HG02884 (cell line): ENCODE results near the gene LRRC8E.
"Not testable (repeated sequence)": the region's sequence is repeated elsewhere in the genome, so short reads cannot be mapped to it uniquely, and the experiment has no call there.

ENCODE experiments used
- ATAC-seq: cut with Tn5 transposase; IDR thresholded peaks from one replicate; pipeline ENCODE4 v1.9.1; 2021; ENCODE audit warnings: mild to moderate bottlenecking, moderate library complexity; ENCODE audit not compliant: unreplicated experiment

The LRRC8E gene

DNA sequence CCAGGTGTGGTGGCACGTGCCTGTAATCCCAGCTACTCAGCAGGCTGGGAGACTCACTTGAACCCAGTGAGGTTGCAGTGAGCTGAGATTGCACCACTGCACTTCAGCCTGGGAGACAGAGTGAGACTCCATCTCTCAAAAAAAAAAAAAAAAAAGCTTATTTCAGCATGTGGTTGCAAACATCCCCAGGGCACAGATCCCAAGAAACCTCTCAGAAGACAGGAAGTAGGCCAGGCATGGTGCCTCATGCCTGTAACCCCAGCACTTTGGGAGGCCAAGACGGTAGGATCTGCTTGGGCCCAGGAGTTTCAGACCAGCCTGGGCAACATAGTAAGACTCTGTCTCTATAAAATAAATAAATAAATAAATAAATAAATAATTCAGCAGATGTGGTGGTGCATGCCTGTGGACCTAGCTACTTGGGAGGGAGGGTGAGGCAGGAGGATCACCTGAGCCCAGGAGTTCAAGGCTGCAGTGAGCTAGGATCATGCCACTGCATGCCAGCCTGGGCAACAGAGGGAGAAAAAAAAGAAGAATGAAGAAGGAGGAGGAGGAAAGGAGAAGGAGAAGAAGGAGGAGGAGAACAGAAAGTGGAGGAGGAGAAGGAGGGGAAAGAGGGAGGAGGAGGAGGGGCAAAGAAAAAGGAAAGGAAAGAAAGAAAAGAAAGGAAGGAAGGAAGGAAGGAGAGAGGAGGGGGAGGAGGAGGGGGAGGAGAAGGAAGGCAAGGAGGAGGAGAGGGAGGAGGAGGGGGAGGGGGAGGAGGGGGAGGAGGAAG, 4.3 kb upstream of the LRRC8E start:
- no peak for ATAC-seq

GRCh38 chr19:7885818-7886217, 2.5 kb upstream of the LRRC8E start:
- ATAC-seq = no peak

DNA sequence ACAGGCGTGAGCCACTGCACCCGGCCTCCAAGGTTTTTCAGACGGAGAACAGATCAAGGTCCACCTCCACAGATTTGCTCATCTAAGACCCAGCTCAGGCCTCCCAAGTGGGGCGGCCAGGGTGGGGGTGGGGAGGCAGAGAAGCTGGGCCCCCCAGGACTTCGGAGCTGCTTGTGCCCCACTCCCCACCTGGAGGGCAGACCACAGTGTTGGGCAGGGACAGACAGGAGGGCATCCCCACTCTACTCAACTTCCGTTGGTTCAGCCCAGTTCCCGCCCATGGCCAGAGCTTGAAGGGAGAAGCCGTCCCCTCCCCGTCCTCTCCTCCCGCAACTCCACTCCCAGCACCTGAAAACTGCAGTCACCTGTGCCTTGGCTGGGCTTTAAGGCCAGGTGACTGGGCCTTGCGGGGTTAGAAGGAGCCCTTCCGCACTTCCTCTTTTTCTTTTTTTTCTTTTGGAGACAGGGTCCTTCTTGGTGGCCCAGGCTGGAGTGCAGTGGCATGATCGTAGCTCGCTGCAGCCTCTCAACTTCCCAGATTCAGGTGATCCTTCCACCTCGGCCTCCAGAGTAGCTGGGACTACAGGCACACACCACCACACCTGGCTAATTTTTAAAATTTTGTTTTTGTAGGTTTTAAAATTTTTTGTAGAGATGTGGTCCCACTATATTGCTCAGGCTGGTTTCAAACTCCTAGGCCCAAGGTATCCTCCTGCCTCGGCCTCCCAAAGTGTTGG, 734 bp upstream of the LRRC8E start:
- no peak for ATAC-seq

GRCh38 chr19:7888826-7889217, 512 bp downstream of the LRRC8E start:
- ATAC-seq = no peak

DNA sequence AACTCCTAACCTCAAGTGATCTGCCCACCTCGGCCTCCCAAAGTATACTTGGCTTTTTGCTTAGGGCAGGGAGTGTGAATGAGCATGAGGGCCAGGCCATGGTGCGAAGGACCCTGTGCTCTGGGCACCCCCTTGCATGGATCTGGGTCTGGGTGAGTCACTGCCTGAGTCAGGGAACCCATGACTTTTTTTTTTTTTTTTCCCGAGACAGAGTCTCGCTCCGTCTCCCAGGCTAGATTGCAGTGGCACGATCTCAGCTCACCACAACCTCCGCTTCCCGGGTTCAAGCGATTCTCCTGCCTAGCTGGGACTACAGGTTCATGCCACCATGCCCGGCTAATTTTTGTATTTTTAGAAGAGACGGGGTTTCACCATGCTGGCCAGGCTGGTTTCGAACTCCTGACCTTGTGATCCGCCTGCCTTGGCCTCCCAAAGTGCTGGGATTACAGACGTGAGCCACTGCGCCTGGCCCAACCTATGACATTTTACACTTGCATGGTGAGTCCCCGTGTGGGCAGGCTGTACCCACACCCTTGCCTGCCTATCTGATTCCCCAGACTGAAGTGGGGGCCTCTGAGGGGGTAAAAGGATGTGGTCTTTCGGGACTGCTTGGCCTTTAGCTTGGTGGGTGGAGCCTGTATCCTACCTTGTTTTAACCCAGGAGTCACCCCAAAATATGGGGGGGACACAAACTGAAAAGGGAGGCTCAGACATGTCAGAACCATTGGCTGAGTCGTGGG, 5.2 kb downstream of the LRRC8E start:
- ATAC-seq = not testable (repeated sequence)

GRCh38 chr19:7894612-7895309, 6.5 kb downstream of the LRRC8E start:
- ATAC-seq = no peak

GRCh38 chr19:7895565-7895964, 7.3 kb downstream of the LRRC8E start:
- no peak for ATAC-seq

GRCh38 chr19:7897292-7897691, 9.0 kb downstream of the LRRC8E start:
- ATAC-seq = no peak

- ATAC-seq = no peak
Observed at GRCh38 chr19:7898967-7899366, 10.7 kb downstream of the LRRC8E start.

- ATAC-seq = no peak
Observed at GRCh38 chr19:7899751-7900378, 11.6 kb downstream of the LRRC8E start.

GRCh38 chr19:7900401-7900870, 12.1 kb downstream of the LRRC8E start:
- no peak for ATAC-seq

DNA sequence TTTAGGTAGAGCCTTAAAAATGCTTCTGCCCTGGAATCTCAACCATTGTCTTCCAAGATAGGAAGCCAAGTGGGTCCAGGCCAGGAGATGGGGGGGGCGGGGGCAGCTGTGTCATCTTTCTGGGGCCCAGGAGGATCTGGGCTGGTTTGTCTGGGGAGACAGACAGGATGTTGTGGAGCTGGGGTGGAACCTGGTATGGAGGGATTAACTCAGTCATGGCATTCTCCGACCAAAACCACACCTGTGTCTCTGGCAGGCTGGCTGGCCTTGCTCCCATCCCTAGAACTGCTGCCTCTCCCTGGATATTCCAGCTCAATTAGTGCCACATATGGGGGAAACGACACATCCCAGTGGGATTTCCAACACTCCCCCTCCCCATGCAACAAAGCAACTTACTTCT, 12.6 kb downstream of the LRRC8E start:
- ATAC-seq = no peak

GRCh38 chr19:7901337-7901736, 13.0 kb downstream of the LRRC8E start:
- no peak for ATAC-seq

- ATAC-seq = no peak
Observed at GRCh38 chr19:7902796-7903243, 14.5 kb downstream of the LRRC8E start.

GRCh38 chr19:7903244-7904073, 15.1 kb downstream of the LRRC8E start, which contains the start of gene MAP2K7:
TSS of gene MAP2K7 (plus strand) at chr19:7903877. CDS start at chr19:7903945, 68 bp downstream.
- peak; percentile 79 for ATAC-seq

DNA sequence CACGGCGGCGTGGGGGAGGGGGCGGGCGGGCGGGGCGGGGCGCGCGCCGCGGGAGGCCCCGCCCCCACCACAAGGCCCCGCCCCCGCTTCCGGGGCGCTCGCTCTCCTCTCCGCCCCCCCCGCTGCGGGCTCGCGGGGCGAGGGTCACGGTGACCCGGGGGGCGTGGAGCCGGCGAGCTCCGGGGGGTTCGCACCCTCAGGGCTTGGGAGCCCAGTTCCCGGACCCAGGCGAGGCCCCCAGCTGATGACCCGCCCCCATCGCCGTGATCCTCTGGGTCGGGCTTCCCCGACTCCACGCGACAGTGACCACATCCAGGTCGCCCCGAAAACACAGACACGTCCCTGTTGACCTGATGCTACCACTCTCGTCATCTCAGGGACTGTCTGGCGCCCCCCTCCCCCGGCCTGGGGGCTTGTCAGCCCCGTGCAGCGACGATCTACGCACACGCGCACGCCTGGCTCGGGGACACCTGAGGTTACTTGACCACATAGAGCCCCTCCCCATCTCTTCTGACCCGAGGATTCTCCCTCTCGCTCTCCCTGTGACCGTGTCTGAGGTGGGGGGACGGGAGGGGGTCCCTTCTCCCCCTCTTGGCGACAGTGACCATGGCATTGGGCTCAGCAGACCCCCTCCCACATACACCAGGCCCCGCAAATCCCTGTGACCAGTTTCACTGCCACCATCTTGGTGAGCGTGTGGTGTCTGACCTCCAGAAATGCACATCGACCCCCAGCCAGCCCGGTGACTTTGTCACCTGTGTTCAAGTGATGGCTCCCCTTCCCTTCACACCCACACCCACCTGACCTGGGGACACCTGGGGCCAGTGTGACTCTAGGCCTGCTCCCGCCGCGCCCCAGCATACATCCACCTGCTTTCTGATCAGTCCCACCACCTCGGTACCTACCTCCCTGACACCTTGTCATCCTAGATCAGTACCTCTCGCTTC, 16.0 kb downstream of the LRRC8E start:
- peak; percentile 9 for ATAC-seq

DNA sequence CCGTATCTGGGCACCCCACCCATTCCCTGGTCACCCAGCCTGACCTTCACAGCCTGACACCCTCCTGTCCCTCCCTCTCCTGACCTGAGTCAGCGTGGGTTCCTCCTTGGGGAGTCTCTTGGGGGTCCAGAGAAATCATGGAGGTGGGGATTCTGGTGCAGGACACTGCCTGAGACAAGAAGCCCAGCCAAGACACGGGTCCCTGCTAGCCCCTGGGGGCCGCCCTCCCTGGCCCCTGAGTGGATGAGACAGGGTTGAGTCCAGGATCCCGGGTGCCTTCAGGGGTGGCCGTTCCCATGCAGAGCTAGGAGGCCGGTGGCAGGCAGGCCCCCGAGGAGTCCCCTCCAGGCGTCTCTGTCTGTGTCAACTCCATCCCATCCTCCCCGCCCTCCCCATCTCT, 17.0 kb downstream of the LRRC8E start:
- ATAC-seq = no peak

GRCh38 chr19:7905859-7906258, 17.5 kb downstream of the LRRC8E start:
- ATAC-seq = no peak
